K562 (cell line): ENCODE data around the gene RGS6. TPM values are rescaled to one million over a fixed set of nuclear protein-coding genes. Genes with fewer than 3 reads are reported as not detected.

Experiments
- ATAC-seq: fragments of 200-7000 bp; cut with Tn5 transposase; 3 replicates; pipeline ENCODE4 v1.9.1; 2020; ENCODE audit warnings: moderate library complexity
- BruUV-seq: library from RNA; stranded (reverse); fragments of 400-500 nt; replicated peaks from 2 replicates; lab custom pipeline; 2021; lab: Mats Ljungman, UMichigan
- CTCF ChIA-PET: fragments of 300-600 bp; formaldehyde crosslinking; extraction: SDS; loops from one replicate; lab custom pipeline; 2021; ENCODE audit warnings: low intra/inter-chr PET ratio; lab: Yijun Ruan, JAX
- POLR2A ChIA-PET: fragments of 300-600, 350-650 bp; sonication (Branson Sonifier 250); formaldehyde crosslinking; extraction: SDS; loops from one replicate; lab custom pipeline; 2021; ENCODE audit warnings: antibody characterized with exemption, inconsistent platforms; lab: Yijun Ruan, JAX
- DNase-seq, 4 experiments: peaks; one replicate each; pipeline versions ENCODE4 v3.0.0 to v3.0.0-alpha.2; 2011 to 2018; ENCODE audit warnings: low spot score in 3 of 4, mixed read lengths in 3 of 4; ENCODE audit errors: extremely low read depth in 1 of 4
- FAIRE-seq: peaks from 2 replicates; lab custom pipeline; 2011; peaks lifted over from hg19 to GRCh38; lab: Jason Lieb, UNC
- H2AFZ ChIP-seq: 2 replicates; pipeline ENCODE4 v1.6.0; 2011; ENCODE audit warnings: low read depth, low read length, control low read depth, inconsistent platforms
- H3K27ac ChIP-seq: fragments of 200-600 bp; 3 replicates; pipeline ENCODE4 v1.8.0; 2011; ENCODE audit warnings: low read depth, mild to moderate bottlenecking, control low read depth, inconsistent platforms, low read length, moderate library complexity, mixed read lengths; ENCODE audit errors: extremely low read depth
- H3K27me3 ChIP-seq, 2 experiments: fragments of 300-600 bp in 1 of 2; 2 replicates in 1 of 2; 3 replicates in 1 of 2; pipeline versions ENCODE4 v1.6.0 to v1.8.0; 2011; ENCODE audit warnings: inconsistent platforms in 2 of 2, low read length in 2 of 2, mild to moderate bottlenecking in 1 of 2, mixed read lengths in 1 of 2, moderate library complexity in 1 of 2; ENCODE audit not compliant: control insufficient read depth in 2 of 2, insufficient read depth in 2 of 2
- H3K36me3 ChIP-seq: fragments of 300-600 bp; 3 replicates; pipeline ENCODE4 v1.8.0; 2011; ENCODE audit warnings: mild to moderate bottlenecking, low read length, inconsistent platforms; ENCODE audit not compliant: control insufficient read depth, insufficient read depth
- H3K4me1 ChIP-seq, 2 experiments: fragments of 200-600 bp in 1 of 2; replicated peaks in 1 of 2; 2 replicates in 1 of 2; 3 replicates in 1 of 2; pipeline versions ENCODE4 v1.5.1 to v1.8.0; 2011; ENCODE audit warnings: inconsistent platforms in 2 of 2, low read length in 2 of 2, mild to moderate bottlenecking in 1 of 2, mixed read lengths in 1 of 2, moderate library complexity in 1 of 2; ENCODE audit not compliant: control insufficient read depth in 2 of 2, insufficient read depth in 2 of 2
- H3K4me2 ChIP-seq: 2 replicates; pipeline ENCODE4 v1.6.1; 2011; ENCODE audit warnings: low read length, control low read depth, inconsistent platforms, mixed read lengths; ENCODE audit not compliant: insufficient read depth
- H3K4me3 ChIP-seq: fragments of 200-600 bp; sonication (generic), shearing (Covaris generic); 2 replicates; pipeline ENCODE4 v1.5.1; 2016; ENCODE audit warnings: control low read depth, inconsistent platforms
- H3K79me2 ChIP-seq: fragments of 200-600 bp; 3 replicates; pipeline ENCODE4 v1.8.0; 2011; ENCODE audit warnings: low read length, inconsistent platforms; ENCODE audit not compliant: control insufficient read depth, insufficient read depth
- H3K9ac ChIP-seq, 2 experiments: 2 replicates each; pipeline versions ENCODE4 v1.6.0 to v1.6.1; 2011; ENCODE audit warnings: low read depth in 2 of 2, low read length in 2 of 2, control low read depth in 1 of 2, inconsistent platforms in 1 of 2, mild to moderate bottlenecking in 1 of 2, mixed read lengths in 1 of 2; ENCODE audit not compliant: insufficient read depth in 1 of 2
- H3K9me1 ChIP-seq: one replicate; pipeline ENCODE4 v1.6.0; 2011; ENCODE audit warnings: inconsistent platforms, mild to moderate bottlenecking, low read length, moderate library complexity; ENCODE audit not compliant: control insufficient read depth, insufficient read depth
- H3K9me3 ChIP-seq: replicated peaks from 2 replicates; pipeline ENCODE4 v1.5.1; 2011; ENCODE audit warnings: low read depth, low read length, inconsistent platforms; ENCODE audit not compliant: control insufficient read depth, insufficient read depth
- H4K20me1 ChIP-seq: replicated peaks from 2 replicates; pipeline ENCODE4 v1.6.1; 2011; ENCODE audit warnings: low read length, inconsistent platforms, mixed read lengths; ENCODE audit not compliant: control insufficient read depth, insufficient read depth
- ILF3 ChIP-seq: fragments of 450-650 bp; IDR thresholded peaks from 2 replicates; pipeline ENCODE4 v1.6.1; 2018; ENCODE audit warnings: antibody characterized with exemption, mild to moderate bottlenecking, moderate library complexity, borderline replicate concordance
- MTA2 ChIP-seq: fragments of 450-650 bp; IDR thresholded peaks from 2 replicates; pipeline ENCODE4 v1.6.1; 2016; ENCODE audit warnings: low read depth
- MYNN ChIP-seq, 2 experiments: sonication (generic); formaldehyde crosslinking in 1 of 2; IDR thresholded peaks; 2 replicates each; pipeline versions ENCODE4 v1.5.0 to v1.6.1; 2016 to 2020; ENCODE audit warnings: antibody characterized with exemption in 1 of 2, missing genetic modification reagents in 1 of 2
- PREB ChIP-seq: sonication (generic); formaldehyde crosslinking; IDR thresholded peaks from 2 replicates; pipeline ENCODE4 v1.8.1; 2023; ENCODE audit warnings: mild to moderate bottlenecking, missing genetic modification reagents
- RB1 ChIP-seq: fragments of 450-650 bp; IDR thresholded peaks from 2 replicates; pipeline ENCODE4 v1.6.1; 2017; ENCODE audit warnings: low read depth, mild to moderate bottlenecking
- TAF9B ChIP-seq: fragments of 450-650 bp; IDR thresholded peaks from 2 replicates; pipeline ENCODE4 v1.6.1; 2018; ENCODE audit warnings: mild to moderate bottlenecking; ENCODE audit not compliant: partially characterized antibody
- ZNF449 ChIP-seq: fragments of 250-450 bp; sonication (Bioruptor Pico); IDR thresholded peaks from 2 replicates; pipeline ENCODE4 v1.8.0; 2022; ENCODE audit warnings: moderate library complexity, mild to moderate bottlenecking, inconsistent platforms
- ZNF584 ChIP-seq: fragments of 200-800 bp; sonication (Bioruptor generic); IDR thresholded peaks from 2 replicates; pipeline ENCODE4 v1.6.1; 2016; ENCODE audit warnings: low read depth, mild to moderate bottlenecking, missing genetic modification characterization, missing compliant biosample characterization
- ZNF589 ChIP-seq: fragments of 200-800 bp; sonication (Bioruptor generic); IDR thresholded peaks from 2 replicates; pipeline ENCODE4 v1.6.1; 2016; ENCODE audit warnings: low read depth, missing genetic modification characterization, missing compliant biosample characterization
- in situ Hi-C: fragments of 300-500 bp; cut with MboI; formaldehyde crosslinking; loops from 4 replicates; pipeline ENCODE4 v1.15.0; 2018; ENCODE audit warnings: inconsistent platforms, mixed read lengths
- intact Hi-C: fragments of 100-400 bp; cut with micrococcal nuclease; formaldehyde crosslinking; loops from 2 replicates; pipeline ENCODE4 v1.14.2; 2022
- polyA plus RNA-seq, 8 experiments: library from polyadenylated mRNA; depleted of rRNA in 4 of 8; stranded (reverse) in 5 of 8; unstranded in 3 of 8; fragments of >200 nt; fragmentation: Nextera tagmentation in 2 of 8; fragmentation: Illumina TruSeq in 1 of 8; extraction: Ambion mirVana in 2 of 8; extraction: Trizol in 1 of 8; gene quantifications; 2 replicates each; pipeline versions ENCODE4 v1.2.1 to v1.2.3, GENCODE V29; 2011 to 2014; ENCODE audit warnings: inconsistent platforms in 1 of 8, missing spikeins in 1 of 8
- total RNA-seq, 7 experiments: library from RNA; depleted of rRNA in 6 of 7; stranded (reverse); fragments of >200 nt in 6 of 7; fragmentation: Illumina TruSeq in 2 of 7; extraction: Trizol in 2 of 7; gene quantifications; 2 replicates each; pipeline versions ENCODE4 v1.2.1 to v1.2.3, GENCODE V29; 2011 to 2021; ENCODE audit warnings: low replicate concordance in 1 of 7

Gene RGS6
- total and polyA plus RNA-seq, 9 of the 15 experiments (the other 6 are each of a cell fraction or from before 2014, with no cell fraction given): not detected

- no peaks in the 10 kb centered on the region for H3K27me3 ChIP-seq
- CTCF ChIA-PET: no interaction called here
- no peak overlapping the region for H3K4me3 ChIP-seq
- no peak overlapping the region for H3K9ac ChIP-seq
- no peaks in the 10 kb centered on the region for H3K4me1 ChIP-seq
- intact Hi-C loops: no loop called here
- H3K79me2 ChIP-seq: no peaks in the 10 kb centered on the region
- H3K9me1 ChIP-seq: no peaks in the 10 kb centered on the region
- H3K9me3 ChIP-seq: no peaks in the 10 kb centered on the region
- ATAC-seq: no peak
- H4K20me1 ChIP-seq: no peaks in the 10 kb centered on the region
- H3K27ac ChIP-seq: no peak overlapping the region
- DNase-seq: no peak
- TF ChIP-seq ZNF589 (CRISPR knock-in tag) (no peak), ILF3 (no peak), PREB (CRISPR knock-in tag) (no peak), RB1 (no peak), ZNF449 (no peak), MYNN (IDR thresholded peaks at IDR 0.05) (no peak), MYNN (CRISPR knock-in tag; IDR thresholded peaks at IDR 0.05) (no peak), MTA2 (no peak), ZNF584 (CRISPR knock-in tag) (no peak), TAF9B (no peak)
- TF ChIP-seq, all 486 proteins: peak for 0
- BruUV-seq: no TSS peak
- no peaks in the 10 kb centered on the region for H3K36me3 ChIP-seq
- no peak overlapping the region for H2AFZ ChIP-seq
- POLR2A ChIA-PET: no interaction called here
- no peak overlapping the region for H3K4me2 ChIP-seq
- in situ Hi-C loops: no loop called here
- FAIRE-seq: no peak
Observed at GRCh38 chr14:72146241-72146640, 214.0 kb downstream of the RGS6 start.
